ENCODE data around the gene DNAH9. TPM values are rescaled to one million over a fixed set of nuclear protein-coding genes. Genes with fewer than 3 reads are reported as not detected.

Gene DNAH9
- total RNA-seq, 1 donor from 2014 or later = 0.08 TPM

DNA sequence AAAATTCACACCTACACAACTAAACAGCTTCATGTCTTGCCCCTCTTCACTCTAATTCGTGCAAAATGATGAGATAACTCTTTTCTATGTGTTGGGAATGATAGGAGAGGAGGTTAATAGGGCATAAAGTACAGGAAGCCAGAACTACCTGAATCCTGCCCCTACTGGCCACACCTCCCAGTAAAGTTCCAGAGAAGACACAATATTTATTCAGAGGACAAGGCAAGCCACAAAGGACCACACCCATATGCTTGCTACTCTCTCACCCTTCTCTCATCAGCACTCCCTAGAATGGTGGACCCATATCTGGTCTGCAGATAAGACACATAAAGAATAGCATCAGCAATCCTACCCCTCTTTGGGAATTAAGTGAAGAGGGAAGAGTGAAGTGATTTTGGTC, 324.4 kb downstream of the DNAH9 start:
- intact Hi-C loops (cut with micrococcal nuclease) = no loop called here
- no peak for DNase-seq
- Histone ChIP-seq H3K36me3 (no peaks in the 10 kb centered on the region), H3K27me3 (ENCODE audit: low read depth) (peaks cover under 1% of the 10 kb centered on the region), H3K4me3 (no peak overlapping the region), H3K4me1 (peaks cover 3% of the 10 kb centered on the region), H3K9me3 (replicated peaks) (peaks cover 7% of the 10 kb centered on the region), H3K27ac (replicated peaks) (no peak overlapping the region)
- TF ChIP-seq, protein P1, sequence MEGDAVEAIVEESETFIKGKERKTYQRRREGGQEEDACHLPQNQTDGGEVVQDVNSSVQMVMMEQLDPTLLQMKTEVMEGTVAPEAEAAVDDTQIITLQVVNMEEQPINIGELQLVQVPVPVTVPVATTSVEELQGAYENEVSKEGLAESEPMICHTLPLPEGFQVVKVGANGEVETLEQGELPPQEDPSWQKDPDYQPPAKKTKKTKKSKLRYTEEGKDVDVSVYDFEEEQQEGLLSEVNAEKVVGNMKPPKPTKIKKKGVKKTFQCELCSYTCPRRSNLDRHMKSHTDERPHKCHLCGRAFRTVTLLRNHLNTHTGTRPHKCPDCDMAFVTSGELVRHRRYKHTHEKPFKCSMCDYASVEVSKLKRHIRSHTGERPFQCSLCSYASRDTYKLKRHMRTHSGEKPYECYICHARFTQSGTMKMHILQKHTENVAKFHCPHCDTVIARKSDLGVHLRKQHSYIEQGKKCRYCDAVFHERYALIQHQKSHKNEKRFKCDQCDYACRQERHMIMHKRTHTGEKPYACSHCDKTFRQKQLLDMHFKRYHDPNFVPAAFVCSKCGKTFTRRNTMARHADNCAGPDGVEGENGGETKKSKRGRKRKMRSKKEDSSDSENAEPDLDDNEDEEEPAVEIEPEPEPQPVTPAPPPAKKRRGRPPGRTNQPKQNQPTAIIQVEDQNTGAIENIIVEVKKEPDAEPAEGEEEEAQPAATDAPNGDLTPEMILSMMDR (IDR thresholded peaks at IDR 0.05; ENCODE audit: borderline replicate concordance) = no peak

DNA sequence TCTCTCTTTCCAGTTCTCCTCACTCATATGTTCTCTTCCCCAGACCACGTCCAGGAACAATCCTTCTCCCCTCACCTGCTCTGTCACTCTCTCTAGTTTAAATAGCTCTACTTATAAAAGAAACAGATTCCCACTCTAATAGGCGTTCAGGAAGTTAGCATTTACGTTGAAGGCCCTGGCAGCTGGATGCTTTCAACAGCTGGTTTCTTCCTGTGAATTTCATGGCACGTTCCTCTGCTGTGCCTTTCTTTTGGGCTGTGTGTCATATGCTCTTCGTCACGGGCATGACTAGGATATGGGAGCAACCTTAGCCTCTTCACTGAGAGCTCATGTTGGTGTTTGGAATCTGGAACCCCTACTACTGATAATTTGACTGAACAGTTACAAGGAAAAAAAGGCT, 325.8 kb downstream of the DNAH9 start:
- H3K9me3 ChIP-seq (replicated peaks) = peaks cover 7% of the 10 kb centered on the region
- H3K36me3 ChIP-seq = no peaks in the 10 kb centered on the region
- H3K27me3 ChIP-seq (ENCODE audit: low read depth) = no peaks in the 10 kb centered on the region
- intact Hi-C loops (cut with micrococcal nuclease) = no loop called here
- no peak for DNase-seq
- H3K4me3 ChIP-seq = no peak overlapping the region
- TF ChIP-seq, protein P1 (IDR thresholded peaks at IDR 0.05; ENCODE audit: borderline replicate concordance) = no peak
- peaks cover 3% of the 10 kb centered on the region for H3K4me1 ChIP-seq
- H3K27ac ChIP-seq (replicated peaks) = no peak overlapping the region

DNA sequence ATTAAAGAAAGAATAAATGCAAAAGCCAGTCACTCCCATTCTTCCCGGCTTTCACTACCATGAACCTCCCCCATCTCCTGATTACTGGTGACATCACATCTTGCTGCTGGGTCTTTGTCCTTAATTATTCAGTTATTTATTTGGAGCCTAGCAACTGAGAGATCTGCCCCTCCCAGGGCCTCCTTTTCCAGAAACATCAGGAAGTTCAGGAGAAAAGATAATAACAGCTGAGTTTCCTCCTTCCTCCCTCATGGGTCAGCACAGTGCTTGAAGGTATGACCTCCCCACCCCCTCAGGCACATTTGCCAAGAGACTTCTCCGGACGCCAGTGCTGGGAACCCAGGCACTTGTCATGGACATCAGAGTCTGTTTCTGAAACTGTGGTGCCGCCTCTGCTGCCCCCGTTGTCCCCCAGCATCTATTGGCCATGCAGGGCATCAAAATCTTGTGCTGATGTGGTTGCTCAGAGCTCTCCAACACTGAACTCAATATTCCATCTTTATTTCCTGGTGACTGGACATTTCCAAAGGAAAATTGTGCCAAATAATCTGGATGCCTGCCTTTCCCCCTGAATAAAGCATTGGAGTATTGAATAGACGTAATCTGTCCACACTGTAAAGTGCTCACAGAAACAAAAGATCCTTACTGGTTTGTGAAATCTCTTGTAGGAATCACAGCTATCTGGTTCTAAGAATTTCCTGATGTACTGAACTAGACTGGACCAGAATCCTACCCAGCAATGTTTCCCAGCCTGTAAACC, 327.2 kb downstream of the DNAH9 start:
- intact Hi-C loops (cut with micrococcal nuclease) = no loop called here
- peaks cover 3% of the 10 kb centered on the region for H3K4me1 ChIP-seq
- H3K9me3 ChIP-seq (replicated peaks) = peaks cover 7% of the 10 kb centered on the region
- peak; percentile 22 for DNase-seq
- no peaks in the 10 kb centered on the region for H3K36me3 ChIP-seq
- peak overlapping the region; percentile 79 for H3K27ac ChIP-seq (replicated peaks)
- no peak overlapping the region for H3K4me3 ChIP-seq
- TF ChIP-seq, protein P1 (IDR thresholded peaks at IDR 0.05; ENCODE audit: borderline replicate concordance) = no peak
- no peaks in the 10 kb centered on the region for H3K27me3 ChIP-seq (ENCODE audit: low read depth)

DNA sequence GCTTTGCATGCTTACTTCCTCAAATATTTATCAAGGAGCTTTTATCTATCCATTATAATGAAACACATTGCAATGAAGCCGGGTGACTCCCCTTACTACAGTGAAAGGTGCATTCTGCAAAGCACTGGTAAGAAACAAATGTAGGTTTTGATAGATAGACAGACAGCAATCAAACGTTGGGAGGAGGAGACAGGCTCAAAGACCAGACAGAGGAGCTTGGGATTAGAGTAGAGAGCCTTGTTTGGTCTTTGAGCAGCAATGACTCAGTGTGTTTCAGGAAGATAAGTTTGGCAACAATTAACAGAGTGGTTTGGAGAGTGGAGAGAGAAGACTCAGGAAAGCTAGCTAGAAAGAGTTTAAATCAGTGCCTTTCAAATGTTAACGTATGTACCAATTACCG, 330.2 kb downstream of the DNAH9 start:
- intact Hi-C loops (cut with micrococcal nuclease) = no loop called here
- Histone ChIP-seq H3K9me3 (replicated peaks) (peaks cover 7% of the 10 kb centered on the region), H3K27ac (replicated peaks) (no peak overlapping the region), H3K4me3 (no peak overlapping the region), H3K27me3 (ENCODE audit: low read depth) (no peaks in the 10 kb centered on the region), H3K4me1 (peaks cover 3% of the 10 kb centered on the region), H3K36me3 (no peaks in the 10 kb centered on the region)
- no peak for DNase-seq
- TF ChIP-seq, protein P1 (IDR thresholded peaks at IDR 0.05; ENCODE audit: borderline replicate concordance) = no peak

DNA sequence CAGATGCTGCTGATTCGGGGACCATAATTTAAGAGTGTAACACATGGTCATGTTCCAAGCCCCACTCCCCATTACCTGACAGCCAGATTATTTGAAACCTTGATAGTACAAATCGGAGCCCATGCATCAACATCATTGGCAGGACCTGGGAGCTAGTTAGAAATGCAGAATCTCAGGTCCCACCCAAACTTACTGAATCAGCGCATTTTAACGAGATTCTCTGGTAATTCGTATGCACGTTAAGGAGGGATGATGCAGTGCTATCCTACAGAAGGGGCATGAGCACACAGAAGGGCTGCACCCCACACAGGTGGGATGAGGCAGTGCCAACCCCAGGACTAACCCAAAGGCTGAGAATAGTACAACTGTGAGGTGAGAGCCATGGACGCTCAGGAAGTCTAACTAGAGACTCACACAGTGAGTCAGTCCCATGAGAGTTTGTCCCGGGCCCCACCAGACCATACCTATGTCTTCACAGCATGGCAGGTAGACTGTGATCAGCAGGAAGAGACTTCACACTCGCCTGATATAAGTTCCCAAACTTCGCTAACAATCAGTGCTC, 334.1 kb downstream of the DNAH9 start:
- H3K27ac ChIP-seq (replicated peaks) = no peak overlapping the region
- no peak for DNase-seq
- intact Hi-C loops (cut with micrococcal nuclease) = no loop called here
- TF ChIP-seq, protein P1 (IDR thresholded peaks at IDR 0.05; ENCODE audit: borderline replicate concordance) = no peak
- peaks cover 4% of the 10 kb centered on the region for H3K27me3 ChIP-seq (ENCODE audit: low read depth)
- no peak overlapping the region for H3K4me3 ChIP-seq
- H3K36me3 ChIP-seq = no peaks in the 10 kb centered on the region
- no peaks in the 10 kb centered on the region for H3K4me1 ChIP-seq
- no peaks in the 10 kb centered on the region for H3K9me3 ChIP-seq (replicated peaks)
